HepG2 (cell line): Measurements from ENCODE around the gene SOX13. TPM values are rescaled to one million over a fixed set of nuclear protein-coding genes. Genes with fewer than 3 reads are reported as not detected.

Experiments
- ATAC-seq: fragments of 200-7000 bp; cut with Tn5 transposase; 3 replicates; pipeline ENCODE4 v1.9.1; 2020; ENCODE audit warnings: mild to moderate bottlenecking, moderate library complexity
- BruUV-seq: library from RNA; stranded (reverse); fragments of 400-500 nt; replicated peaks from 2 replicates; lab custom pipeline; 2021; lab: Mats Ljungman, UMichigan
- CTCF ChIA-PET: fragments of 300-600 bp; formaldehyde crosslinking; extraction: SDS; loops from one replicate; lab custom pipeline; 2021; ENCODE audit warnings: low total read pairs, inconsistent platforms, low intra/inter-chr PET ratio; lab: Yijun Ruan, JAX
- POLR2A ChIA-PET: fragments of 350-600 bp; sonication (Branson Sonifier 250); formaldehyde crosslinking; loops from one replicate; lab custom pipeline; 2020; ENCODE audit warnings: antibody characterized with exemption, inconsistent platforms; lab: Yijun Ruan, JAX
- DNase-seq: peaks from one replicate; pipeline ENCODE4 v3.0.0-alpha.2; 2015; ENCODE audit warnings: low spot score
- FAIRE-seq: peaks from 3 replicates; lab custom pipeline; 2011; peaks lifted over from hg19 to GRCh38; lab: Jason Lieb, UNC
- H2AFZ ChIP-seq: one replicate; pipeline ENCODE4 v1.6.1; 2011; ENCODE audit warnings: low read length, inconsistent platforms
- H3K27ac ChIP-seq: fragments of 300-600 bp; 3 replicates; pipeline ENCODE4 v1.8.0; 2011; ENCODE audit warnings: mixed run types, mild to moderate bottlenecking, mixed read lengths, low read length, inconsistent platforms; ENCODE audit not compliant: insufficient read depth; ENCODE audit errors: extremely low read length
- H3K27me3 ChIP-seq, 2 experiments: fragments of 200-600 bp in 1 of 2; 2 replicates in 1 of 2; 3 replicates in 1 of 2; pipeline versions ENCODE4 v1.6.0 to v1.8.0; 2011; ENCODE audit warnings: low read length in 2 of 2, mild to moderate bottlenecking in 2 of 2, moderate library complexity in 2 of 2, inconsistent platforms in 1 of 2; ENCODE audit not compliant: insufficient read depth in 2 of 2, control insufficient read depth in 1 of 2
- H3K36me3 ChIP-seq, 2 experiments: fragments of 200-600 bp in 1 of 2; replicated peaks in 1 of 2; 2 replicates in 1 of 2; 3 replicates in 1 of 2; pipeline versions ENCODE4 v1.5.1 to v1.8.0; 2011; ENCODE audit warnings: low read length in 2 of 2, inconsistent platforms in 1 of 2; ENCODE audit not compliant: insufficient read depth in 2 of 2, control insufficient read depth in 1 of 2
- H3K4me1 ChIP-seq: 2 replicates; pipeline ENCODE4 v1.5.1; 2012; ENCODE audit warnings: low read length, inconsistent platforms; ENCODE audit not compliant: insufficient read depth
- H3K4me2 ChIP-seq: 2 replicates; pipeline ENCODE4 v1.6.0; 2011; ENCODE audit warnings: low read depth, low read length, inconsistent platforms
- H3K4me3 ChIP-seq, 3 experiments: fragments of 200-600 bp in 1 of 3; sonication (generic), shearing (Covaris generic) in 1 of 3; replicated peaks in 1 of 3; 2 replicates each; pipeline ENCODE4 v1.5.1; 2011 to 2016; ENCODE audit warnings: low read length in 3 of 3, inconsistent platforms in 2 of 3, low read depth in 2 of 3, mild to moderate bottlenecking in 2 of 3, control low read depth in 1 of 3, mixed read lengths in 1 of 3; ENCODE audit not compliant: insufficient read depth in 1 of 3
- H3K79me2 ChIP-seq: one replicate; pipeline ENCODE4 v1.6.1; 2011; ENCODE audit warnings: low read length, inconsistent platforms; ENCODE audit not compliant: insufficient read depth
- H3K9ac ChIP-seq: 2 replicates; pipeline ENCODE4 v1.6.0; 2011; ENCODE audit warnings: mild to moderate bottlenecking, low read depth, low read length, inconsistent platforms; ENCODE audit not compliant: insufficient read depth
- H3K9me3 ChIP-seq: 2 replicates; pipeline ENCODE4 v1.5.1; 2012; ENCODE audit warnings: mild to moderate bottlenecking, low read length
- H4K20me1 ChIP-seq: 2 replicates; pipeline ENCODE4 v1.6.0; 2011; ENCODE audit warnings: inconsistent platforms, mild to moderate bottlenecking, low read length, moderate library complexity; ENCODE audit not compliant: insufficient read depth
- BRF2 ChIP-seq: sonication (generic); formaldehyde crosslinking; IDR thresholded peaks from 2 replicates; pipeline ENCODE4 v1.8.1; 2022; ENCODE audit warnings: mild to moderate bottlenecking, missing genetic modification reagents
- NBN ChIP-seq: fragments of 450-650 bp; conservative IDR thresholded peaks from 2 replicates; pipeline ENCODE4 v1.6.1; 2017
- NFE2L2 ChIP-seq: fragments of 150-350 bp; IDR thresholded peaks from 2 replicates; pipeline ENCODE4 v1.6.1; 2014; ENCODE audit warnings: low read length
- PRPF4 ChIP-seq: fragments of 200-400 bp; formaldehyde crosslinking; IDR thresholded peaks from 2 replicates; pipeline ENCODE4 v1.6.1; 2016; ENCODE audit warnings: low read length, low read depth; ENCODE audit not compliant: poor library complexity, severe bottlenecking
- TBX2 ChIP-seq: sonication (generic); formaldehyde crosslinking; IDR thresholded peaks from 2 replicates; pipeline ENCODE4 v1.5.0; 2020; ENCODE audit warnings: missing genetic modification reagents, mild to moderate bottlenecking, borderline replicate concordance
- THAP9 ChIP-seq: sonication (generic); formaldehyde crosslinking; IDR thresholded peaks from 2 replicates; pipeline ENCODE4; 2020; ENCODE audit warnings: missing genetic modification reagents, mild to moderate bottlenecking, borderline replicate concordance
- ZBTB34 ChIP-seq: sonication (generic); formaldehyde crosslinking; IDR thresholded peaks from 2 replicates; pipeline ENCODE4 v1.8.0; 2022; ENCODE audit warnings: mild to moderate bottlenecking, missing genetic modification reagents
- ZBTB4 ChIP-seq: sonication (generic); formaldehyde crosslinking; IDR thresholded peaks from 2 replicates; pipeline ENCODE4 v1.4.0; 2020; ENCODE audit warnings: missing genetic modification reagents, mild to moderate bottlenecking, borderline replicate concordance
- ZNF234 ChIP-seq: sonication (generic); formaldehyde crosslinking; conservative IDR thresholded peaks from 2 replicates; pipeline ENCODE4 v1.5.1; 2020; ENCODE audit warnings: mild to moderate bottlenecking, missing genetic modification reagents
- ZNF343 ChIP-seq: sonication (generic); formaldehyde crosslinking; IDR thresholded peaks from 2 replicates; pipeline ENCODE4 v1.4.0; 2020; ENCODE audit warnings: mild to moderate bottlenecking, missing genetic modification reagents
- ZNF550 ChIP-seq: sonication (generic); formaldehyde crosslinking; IDR thresholded peaks from 2 replicates; pipeline ENCODE4 v1.4.0; 2020; ENCODE audit warnings: mild to moderate bottlenecking, missing genetic modification reagents, borderline replicate concordance
- WGBS: methylation state at CpG from one replicate; pipeline ENCODE4 v1.1.6; 2017; ENCODE audit warnings: low lambda C conversion rate; 5-methylcytosine and 5-hydroxymethylcytosine counted together
- in situ Hi-C: cut with HindIII; loops from 2 replicates; pipeline ENCODE4 v1.10.0; 2017; ENCODE audit warnings: low pct_unique_long_range_greater_than_20kb; ENCODE audit not compliant: extremely low pct_ligation_motif_present
- intact Hi-C: fragments of 100-400 bp; cut with micrococcal nuclease; formaldehyde crosslinking; loops from one replicate; pipeline ENCODE4 v1.10.0; 2022; ENCODE audit not compliant: unreplicated experiment
- polyA plus RNA-seq, 8 experiments: library from polyadenylated mRNA; depleted of rRNA in 3 of 8; stranded (reverse) in 7 of 8; unstranded in 1 of 8; fragments of >200 nt; fragmentation: Illumina TruSeq in 4 of 8; extraction: Trizol in 4 of 8; gene quantifications; 2 replicates each; pipeline versions ENCODE4 v1.2.1 to v1.2.3, GENCODE V29; 2011 to 2016; ENCODE audit warnings: low read depth in 4 of 8, missing spikeins in 1 of 8, mixed read lengths in 1 of 8; ENCODE audit not compliant: insufficient read depth in 1 of 8
- total RNA-seq, 5 experiments: library from RNA; depleted of rRNA; stranded (reverse); fragments of >200 nt; fragmentation: Illumina TruSeq; extraction: Trizol; gene quantifications; 2 replicates each; pipeline ENCODE4 v1.2.3, GENCODE V29; 2016; ENCODE audit warnings: low read depth in 1 of 5

SOX13 gene
- total and polyA plus RNA-seq, 2 of the 13 experiments (the other 11 are each of a cell fraction or from before 2014, with no cell fraction given): 13.3 to 15.8 TPM

- no peaks in the 10 kb centered on the region for H4K20me1 ChIP-seq
- H3K79me2 ChIP-seq: no peaks in the 10 kb centered on the region
- 88% methylated on average over 7 of the region's 15 CpGs for WGBS
- CTCF ChIA-PET: no interaction called here
- H3K9me3 ChIP-seq: no peaks in the 10 kb centered on the region
- no peak overlapping the region for H3K9ac ChIP-seq
- TF ChIP-seq ZNF550 (CRISPR knock-in tag): no peak
- no peak for TF ChIP-seq TBX2
- TF ChIP-seq ZNF343 (CRISPR knock-in tag): no peak
- TF ChIP-seq ZBTB4: no peak
- no peak for TF ChIP-seq THAP9 (CRISPR knock-in tag)
- TF ChIP-seq NBN: no peak
- TF ChIP-seq BRF2: no peak
- TF ChIP-seq ZNF234 (CRISPR knock-in tag): no peak
- no peak for TF ChIP-seq ZBTB34
- no peak for TF ChIP-seq PRPF4
- no peak for TF ChIP-seq NFE2L2
- TF ChIP-seq, all 625 proteins: peak for 0
- no TSS peak for BruUV-seq
- Histone ChIP-seq H3K4me2 (no peak overlapping the region), H3K4me1 (peaks cover 40% of the 10 kb centered on the region), H2AFZ (no peak overlapping the region), H3K27me3 (peaks cover 2 to 8% of the 10 kb centered on the region in 2 experiments; a peak in 3 of 5 replicates), H3K27ac (no peak overlapping the region), H3K36me3 (no peaks in the 10 kb centered on the region), H3K4me3 (no peak overlapping the region)
- in situ Hi-C loops: loop anchor here (5.0 kb wide), 1 partner anchor 58 kb away; the partner anchor contains the start of gene GOLT1A
- ATAC-seq (no peak), FAIRE-seq (no peak), DNase-seq (no peak)
- intact Hi-C loops: loop anchor here (10.0 kb wide), 1 partner anchor 220 kb away; no protein-coding TSS in a partner anchor
- POLR2A ChIA-PET: interaction anchor here (0.5 kb wide), 1 partner anchor 37 kb away, joined by 3 read pairs; no protein-coding TSS in a partner anchor
Observed at GRCh38 chr1:204154568-204155255, 81.8 kb downstream of the SOX13 start.
